Endothelial cell of hepatic sinusoid (primary cell): ENCODE measurements around the gene OOSP4B.
"Not testable (repeated sequence)": the region's sequence is repeated elsewhere in the genome, so short reads cannot be mapped to it uniquely, and the experiment has no call there.

Experiments used
- in situ Hi-C: cut with HindIII; loops from 2 replicates; pipeline ENCODE4 v1.10.0; 2017; ENCODE audit warnings: low sequenced_read_pairs

OOSP4B gene

GRCh38 chr11:60059052-60059451 lies 42.1 kb downstream of the OOSP4B start:
- in situ Hi-C loops = no loop called here

DNA sequence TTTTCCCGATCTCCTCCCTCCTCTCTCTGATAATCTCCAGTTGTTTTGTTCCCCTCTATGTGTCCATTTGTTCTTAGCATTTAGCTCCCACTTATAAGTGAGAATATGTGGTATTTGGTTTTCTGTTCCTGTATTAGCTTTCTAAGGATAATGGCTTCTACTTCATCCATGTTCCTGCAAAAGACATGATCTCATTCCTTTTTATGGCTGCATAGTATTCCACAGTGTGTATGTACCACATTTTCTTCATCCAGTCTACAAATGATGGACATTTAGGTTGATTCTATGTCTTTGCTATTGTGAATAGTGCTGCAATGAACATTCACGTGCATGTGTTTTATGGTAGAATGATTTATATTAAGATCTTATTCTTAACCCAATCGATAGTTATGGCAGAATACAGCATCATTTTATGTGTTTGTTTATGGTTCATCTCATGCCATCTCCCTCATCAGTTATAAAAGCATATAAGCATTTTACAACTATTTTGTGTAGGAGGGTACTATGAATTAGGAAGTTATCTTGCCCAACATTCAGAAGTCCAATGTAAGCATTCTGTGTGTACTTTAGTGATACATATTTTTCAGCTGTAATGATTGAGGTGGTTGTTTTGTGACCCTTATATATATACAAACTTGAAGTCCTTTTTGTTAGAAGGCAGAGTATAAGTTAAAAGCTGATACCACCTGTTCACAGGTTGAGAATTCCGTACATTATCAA lies 42.7 kb downstream of the OOSP4B start:
- in situ Hi-C loops = no loop called here

DNA sequence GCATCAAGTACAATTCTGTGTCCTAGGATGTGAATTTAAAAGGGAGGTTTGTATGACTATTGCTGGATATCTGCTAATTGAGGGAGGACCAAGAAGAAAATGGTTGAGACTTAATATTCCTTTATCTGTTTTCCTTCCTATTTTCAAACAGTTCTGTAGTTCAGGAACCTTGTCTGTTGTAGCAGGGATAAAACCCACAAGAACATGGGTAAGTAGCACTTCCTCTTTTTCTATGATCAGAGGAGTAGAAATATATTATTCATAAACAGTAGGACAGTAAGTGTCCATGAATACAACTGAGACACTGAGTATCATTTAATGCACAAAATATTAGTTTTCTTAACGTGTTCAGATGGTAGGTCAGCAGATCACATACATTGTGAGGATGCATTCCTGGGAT lies 47.1 kb downstream of the OOSP4B start:
- in situ Hi-C loops = no loop called here

DNA sequence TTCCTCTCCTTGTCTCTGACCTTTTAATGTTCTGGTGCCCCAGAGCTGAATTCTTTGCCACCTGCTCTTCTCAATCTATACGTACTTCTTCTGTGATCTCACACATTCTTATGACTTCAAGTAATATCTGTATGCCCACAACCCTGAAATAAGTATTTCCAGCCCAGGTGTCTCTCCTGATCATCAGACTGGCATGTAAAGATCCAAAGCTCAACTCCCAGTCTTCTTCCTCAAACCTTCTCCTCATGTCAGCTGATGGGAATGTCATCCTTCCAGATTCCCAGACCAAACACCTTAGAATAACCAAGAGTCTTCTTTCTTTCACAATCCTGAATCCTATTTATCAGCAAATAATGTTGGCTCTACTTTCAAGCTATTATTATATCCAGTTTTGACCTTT lies 48.8 kb downstream of the OOSP4B start:
- in situ Hi-C loops = no loop called here

DNA sequence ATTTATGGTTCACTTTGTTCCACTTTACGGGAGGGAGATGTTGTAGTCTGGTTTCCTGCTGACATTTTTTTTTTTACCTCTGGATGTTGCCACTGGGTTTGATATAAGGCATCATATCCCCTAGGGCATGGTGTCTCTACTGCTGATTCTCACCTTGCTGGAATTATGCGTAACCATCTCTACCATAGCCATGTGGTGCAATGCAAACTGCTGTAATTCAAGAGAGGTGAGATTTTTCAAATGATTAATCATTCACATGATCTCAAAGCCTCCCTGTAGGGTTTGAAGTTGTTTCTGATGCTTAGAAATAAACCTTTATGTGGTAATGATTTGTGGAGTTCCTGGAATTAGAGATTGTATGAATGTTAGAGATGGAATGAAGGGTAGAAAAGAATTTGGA lies 52.5 kb downstream of the OOSP4B start:
- in situ Hi-C loops = no loop called here

DNA sequence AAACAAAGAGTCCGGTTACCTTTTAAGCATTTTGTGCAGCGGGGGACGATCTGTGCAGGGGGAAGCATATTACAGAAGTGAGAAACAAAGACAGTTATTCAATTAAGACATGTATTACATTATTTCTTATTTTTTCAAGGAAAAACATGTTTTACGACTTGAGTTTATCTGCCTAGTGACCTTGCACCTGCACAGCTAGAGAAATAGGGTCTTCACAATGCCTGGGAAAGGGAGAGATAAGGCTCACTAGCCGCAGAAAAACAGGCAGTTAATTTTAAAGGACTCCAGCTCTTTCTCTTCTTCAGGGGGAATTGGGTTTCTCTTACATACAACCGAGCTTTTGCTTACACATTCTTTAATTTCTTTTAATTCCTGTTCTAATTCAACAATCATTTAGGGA lies 54.7 kb downstream of the OOSP4B start:
- in situ Hi-C loops = not testable (repeated sequence)

GRCh38 chr11:60077216-60077817 lies 60.3 kb downstream of the OOSP4B start:
- in situ Hi-C loops = no loop called here

DNA sequence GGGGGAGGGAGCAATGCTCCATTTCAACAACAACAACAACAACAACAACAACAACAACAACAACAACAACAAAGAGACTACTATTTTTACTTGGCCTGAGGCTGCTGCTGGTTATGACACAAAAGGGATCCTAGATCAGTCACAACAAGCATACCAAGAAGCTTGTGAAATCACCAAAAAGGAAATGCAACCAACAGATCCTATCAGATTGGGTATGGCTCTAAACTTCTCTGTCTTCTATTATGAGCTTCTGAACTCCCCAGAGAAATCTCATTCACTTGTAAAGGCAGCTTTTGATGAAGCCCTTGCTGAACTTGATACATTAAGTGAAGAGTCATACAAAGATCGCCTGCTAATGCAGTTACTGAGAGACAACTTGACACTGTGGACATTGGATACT lies 61.0 kb downstream of the OOSP4B start:
- in situ Hi-C loops = no loop called here

- in situ Hi-C loops = no loop called here
Observed at GRCh38 chr11:60078745-60079144, 61.8 kb downstream of the OOSP4B start.

GRCh38 chr11:60080535-60080934 lies 63.6 kb downstream of the OOSP4B start:
- in situ Hi-C loops = no loop called here
